HEK293T (cell line): ENCODE data around the gene AKAP14.
"Not testable (repeated sequence)": the region's sequence is repeated elsewhere in the genome, so short reads cannot be mapped to it uniquely, and the experiment has no call there.

Experiments
- CTCF ChIA-PET: fragments of 350-600 bp; formaldehyde crosslinking; extraction: SDS; loops from one replicate; lab custom pipeline; 2021; ENCODE audit warnings: antibody characterized with exemption, inconsistent platforms; lab: Yijun Ruan, JAX
- POLR2A ChIA-PET: fragments of 350-600 bp; formaldehyde crosslinking; extraction: SDS; loops from one replicate; lab custom pipeline; 2020; ENCODE audit warnings: antibody characterized with exemption, inconsistent platforms; lab: Yijun Ruan, JAX
- DNase-seq: peaks from one replicate; pipeline ENCODE4 v3.0.0; 2012; ENCODE audit warnings: mixed read lengths; ENCODE audit errors: extremely low spot score
- ARNT ChIP-seq: fragments of 450-650 bp; IDR thresholded peaks from 2 replicates; pipeline ENCODE4 v1.6.1; 2017; ENCODE audit warnings: mild to moderate bottlenecking
- BHLHE40 ChIP-seq: fragments of 450-650 bp; IDR thresholded peaks from 2 replicates; pipeline ENCODE4 v1.6.1; 2016; ENCODE audit warnings: mild to moderate bottlenecking, moderate library complexity, borderline replicate concordance
- CTBP1 ChIP-seq: fragments of 450-650 bp; IDR thresholded peaks from 2 replicates; pipeline ENCODE4 v1.6.1; 2016; ENCODE audit warnings: borderline replicate concordance
- ELF4 ChIP-seq: fragments of 450-650 bp; IDR thresholded peaks from 2 replicates; pipeline ENCODE4 v1.6.1; 2017; ENCODE audit warnings: antibody characterized with exemption
- FOXA1 ChIP-seq: fragments of 450-650 bp; IDR thresholded peaks from 2 replicates; pipeline ENCODE4 v1.6.1; 2016; ENCODE audit warnings: mild to moderate bottlenecking
- FOXK2 ChIP-seq: fragments of 450-650 bp; IDR thresholded peaks from 2 replicates; pipeline ENCODE4 v1.6.1; 2016; ENCODE audit warnings: mild to moderate bottlenecking
- HDGF ChIP-seq: fragments of 450-650 bp; IDR thresholded peaks from 2 replicates; pipeline ENCODE4 v1.6.1; 2017; ENCODE audit warnings: antibody characterized with exemption, borderline replicate concordance
- L3MBTL2 ChIP-seq: fragments of 450-650 bp; conservative IDR thresholded peaks from 2 replicates; pipeline ENCODE4 v1.6.1; 2016; ENCODE audit warnings: mild to moderate bottlenecking
- LEF1 ChIP-seq: fragments of 450-650 bp; IDR thresholded peaks from 2 replicates; pipeline ENCODE4 v1.6.1; 2017; ENCODE audit warnings: mild to moderate bottlenecking, borderline replicate concordance
- NFRKB ChIP-seq: fragments of 450-650 bp; IDR thresholded peaks from 2 replicates; pipeline ENCODE4 v1.6.1; 2016; ENCODE audit warnings: mild to moderate bottlenecking, moderate library complexity
- PKNOX1 ChIP-seq: fragments of 450-650 bp; IDR thresholded peaks from 2 replicates; pipeline ENCODE4 v1.6.1; 2016
- SP1 ChIP-seq: fragments of 450-650 bp; IDR thresholded peaks from 2 replicates; pipeline ENCODE4 v1.6.1; 2017
- SUZ12 ChIP-seq: fragments of 450-650 bp; IDR thresholded peaks from 2 replicates; pipeline ENCODE4 v1.6.1; 2016; ENCODE audit warnings: mild to moderate bottlenecking
- TARDBP ChIP-seq: fragments of 450-650 bp; IDR thresholded peaks from 2 replicates; pipeline ENCODE4 v1.6.1; 2016

The AKAP14 gene

GRCh38 chrX:119871599-119872395 lies 23.9 kb upstream of the AKAP14 start, which contains the start of the genes NDUFA1 and RNF113A:
NDUFA1 (plus strand) TSS chrX:119871832; CDS start chrX:119871912, 80 bp downstream.
RNF113A (minus strand) TSS chrX:119871733; CDS start chrX:119871613, 120 bp downstream.
- ChIA-PET POLR2A (interaction anchor here (1.2 to 2.9 kb wide), 9 partner anchors 9 to 113 kb away, joined by 3 to 35 read pairs (median 6); partner anchors contain the start of genes RPL39, SOWAHD and UPF3B), CTCF (interaction anchor here (1.0 kb wide), 1 partner anchor 87 kb away, joined by 4 read pairs; no protein-coding TSS in a partner anchor)
- peak; percentile 83 for DNase-seq
- no peak for TF ChIP-seq ARNT
- no peak for TF ChIP-seq SUZ12
- peak; percentile 63; the same call in 1 of the 2 replicates for TF ChIP-seq PKNOX1
- no peak for TF ChIP-seq FOXK2
- no peak for TF ChIP-seq HDGF
- peak; percentile 67 for TF ChIP-seq L3MBTL2
- peak; percentile 27; the same call in 1 of the 2 replicates for TF ChIP-seq ELF4
- no peak for TF ChIP-seq FOXA1
- TF ChIP-seq SP1: no peak

GRCh38 chrX:119878740-119879139 lies 17.0 kb upstream of the AKAP14 start:
- ChIA-PET POLR2A (interaction anchor here (1.2 to 1.4 kb wide), 3 partner anchors 9 to 87 kb away, joined by 3 read pairs; partner anchors contain the start of gene RPL39), CTCF (interaction anchor here (0.7 to 1.8 kb wide), 2 partner anchors 9 to 599 kb away, joined by 3 to 10 read pairs; no protein-coding TSS in a partner anchor)
- no peak for DNase-seq
- TF ChIP-seq SUZ12: no peak
- no peak for TF ChIP-seq TARDBP
- TF ChIP-seq BHLHE40: no peak

- ChIA-PET POLR2A (interaction anchor here (0.9 to 1.4 kb wide), 3 partner anchors 9 to 89 kb away, joined by 3 to 6 read pairs (median 4); partner anchors contain the start of genes NDUFA1, RNF113A and RPL39), CTCF (interaction anchor here (0.6 kb wide), 1 partner anchor 62 kb away, joined by 3 read pairs; no protein-coding TSS in a partner anchor)
- TF ChIP-seq SP1 (no peak), L3MBTL2 (0 out of 2 replicates have a peak, but pooled peaks have one; percentile 7)
- no peak for DNase-seq
Measured at GRCh38 chrX:119880076-119880475, 15.6 kb upstream of the AKAP14 start.

GRCh38 chrX:119880552-119881437 lies 14.9 kb upstream of the AKAP14 start:
- ChIA-PET CTCF (interaction anchor here (0.6 to 0.8 kb wide), 2 partner anchors 43 to 63 kb away, joined by 3 read pairs; no protein-coding TSS in a partner anchor), POLR2A (interaction anchor here (0.9 to 1.0 kb wide), 2 partner anchors 10 to 89 kb away, joined by 4 to 6 read pairs; partner anchors contain the start of genes NDUFA1, RNF113A and RPL39)
- peak; percentile 48; the same call in 1 of the 2 replicates for TF ChIP-seq HDGF
- TF ChIP-seq NFRKB: no peak
- DNase-seq: peak; percentile 80

GRCh38 chrX:119885554-119886428 lies 9.9 kb upstream of the AKAP14 start:
- TF ChIP-seq FOXK2 (no peak), LEF1 (no peak), SUZ12 (no peak), L3MBTL2 (no peak), FOXA1 (no peak), CTBP1 (no peak), TARDBP (no peak)
- POLR2A ChIA-PET: no interaction called here
- DNase-seq: no peak
- CTCF ChIA-PET: no interaction called here

GRCh38 chrX:119887721-119888425 lies 7.8 kb upstream of the AKAP14 start:
- ChIA-PET CTCF (interaction anchor here (0.6 to 1.8 kb wide), 6 partner anchors 9 to 56 kb away, joined by 3 to 10 read pairs (median 4); partner anchors contain the start of gene NKAP), POLR2A (interaction anchor here (0.6 to 2.6 kb wide), 11 partner anchors 9 to 127 kb away, joined by 3 to 23 read pairs (median 3); partner anchors contain the start of genes NDUFA1, RNF113A, RPL39 and UPF3B)
- DNase-seq: peak; percentile 93
- no peak for TF ChIP-seq TARDBP
- TF ChIP-seq FOXA1: no peak
- peak; percentile 26; the same call in 1 of the 2 replicates for TF ChIP-seq L3MBTL2

- POLR2A ChIA-PET: interaction anchor here (1.1 kb wide), 1 partner anchor 20 kb away, joined by 3 read pairs; no protein-coding TSS in a partner anchor
Measured at GRCh38 chrX:119890626-119891025, 5.1 kb upstream of the AKAP14 start.

GRCh38 chrX:119891961-119892692 lies 3.6 kb upstream of the AKAP14 start:
- ChIA-PET POLR2A (interaction anchor here (1.0 to 1.4 kb wide), 5 partner anchors 22 to 669 kb away, joined by 3 to 5 read pairs (median 4); partner anchors contain the start of genes CUL4B, RPL39 and UPF3B), CTCF (interaction anchor here (0.6 kb wide), 1 partner anchor 235 kb away, joined by 4 read pairs; no protein-coding TSS in a partner anchor)
- not testable (repeated sequence) for DNase-seq

More at GRCh38 chrX:119890626-119891025, 5.1 kb upstream of the AKAP14 start:
- CTCF ChIA-PET, DNase-seq: not testable (repeated sequence)
